22Rv1 (cell line): ENCODE measurements around the gene ADTRP.

Source experiments
- H3K27ac ChIP-seq: fragments of 450-650 bp; 2 replicates; pipeline ENCODE4 v1.5.1; 2017
- CTCF ChIP-seq: fragments of 450-650 bp; IDR thresholded peaks from 2 replicates; pipeline ENCODE4 v1.5.1; 2017; ENCODE audit warnings: mild to moderate bottlenecking
- ZFX ChIP-seq: fragments of 450-650 bp; IDR thresholded peaks from 2 replicates; pipeline ENCODE4 v1.6.1; 2017; ENCODE audit warnings: antibody characterized with exemption, borderline replicate concordance

ADTRP gene

GRCh38 chr6:11669696-11670095, 108.9 kb downstream of the ADTRP start:
- no peak overlapping the region for H3K27ac ChIP-seq
- no peak for TF ChIP-seq ZFX
- TF ChIP-seq CTCF: no peak

- no peak overlapping the region for H3K27ac ChIP-seq
- TF ChIP-seq CTCF: no peak
- TF ChIP-seq ZFX: no peak
Observed at GRCh38 chr6:11668455-11668854, 110.1 kb downstream of the ADTRP start.

GRCh38 chr6:11667876-11668275, 110.7 kb downstream of the ADTRP start:
- TF ChIP-seq CTCF: no peak
- TF ChIP-seq ZFX: no peak
- no peak overlapping the region for H3K27ac ChIP-seq

GRCh38 chr6:11665604-11666326, 112.8 kb downstream of the ADTRP start:
- H3K27ac ChIP-seq: no peak overlapping the region
- TF ChIP-seq CTCF (no peak), ZFX (no peak)
